CD4-positive, alpha-beta memory T cell (primary cell): ENCODE data around the gene ZFYVE28. TPM values are rescaled to one million over a fixed set of nuclear protein-coding genes. Genes with fewer than 3 reads are reported as not detected.
"Not testable (repeated sequence)": the region's sequence is repeated elsewhere in the genome, so short reads cannot be mapped to it uniquely, and the experiment has no call there.

Source experiments
- CTCF ChIA-PET: fragments of 350-600 bp; sonication (Branson Sonifier 250); formaldehyde crosslinking; loops from one replicate; lab custom pipeline; 2021; ENCODE audit warnings: inconsistent platforms; ENCODE audit not compliant: partially characterized antibody; lab: Charles Lee
- POLR2A ChIA-PET: fragments of 350-600 bp; sonication (Branson Sonifier 250); formaldehyde crosslinking; loops from one replicate; lab custom pipeline; 2021; ENCODE audit not compliant: partially characterized antibody; lab: Charles Lee
- DNase-seq, 5 donors: peaks; one replicate each; pipeline versions ENCODE4 v3.0.0 to v3.0.0-alpha.2; 2020 to 2022; ENCODE audit warnings: mixed read lengths in 1 of 5
- H3K27ac ChIP-seq: one replicate; pipeline ENCODE4 v1.7.0; 2013; ENCODE audit warnings: low read depth, low read length
- H3K27me3 ChIP-seq: 2 replicates; pipeline ENCODE4 v1.7.0; 2013; ENCODE audit warnings: mild to moderate bottlenecking, low read length, moderate library complexity; ENCODE audit not compliant: insufficient read depth
- H3K36me3 ChIP-seq: 2 replicates; pipeline ENCODE4 v1.7.0; 2013; ENCODE audit warnings: mild to moderate bottlenecking, low read length, moderate library complexity; ENCODE audit not compliant: insufficient read depth
- H3K4me1 ChIP-seq: 2 replicates; pipeline ENCODE4 v1.7.0; 2013; ENCODE audit warnings: mild to moderate bottlenecking, low read length, moderate library complexity; ENCODE audit not compliant: insufficient read depth
- H3K4me3 ChIP-seq, 2 donors: one replicate each; pipeline ENCODE4 v1.7.0; 2013; ENCODE audit warnings: low read length in 2 of 2, mild to moderate bottlenecking in 1 of 2
- H3K9me3 ChIP-seq, 2 donors: one replicate each; pipeline ENCODE4 v1.7.0; 2013; ENCODE audit warnings: low read length in 2 of 2, control low read depth in 1 of 2; ENCODE audit not compliant: control insufficient read depth in 1 of 2
- H3K27ac Mint-ChIP-seq, 7 donors: one replicate each; pipeline ENCODE4 v1.8.0; 2020 to 2021; ENCODE audit warnings: mixed read lengths in 7 of 7, mild to moderate bottlenecking in 6 of 7, inconsistent platforms in 3 of 7, moderate library complexity in 3 of 7
- H3K27me3 Mint-ChIP-seq, 2 donors: one replicate each; pipeline ENCODE4 v1.8.0; 2020 to 2021; ENCODE audit warnings: mixed read lengths in 2 of 2
- H3K36me3 Mint-ChIP-seq, 2 donors: one replicate each; pipeline ENCODE4 v1.8.0; 2020 to 2021; ENCODE audit warnings: mixed read lengths in 2 of 2, inconsistent platforms in 1 of 2, mild to moderate bottlenecking in 1 of 2
- H3K4me1 Mint-ChIP-seq, 4 donors: one replicate each; pipeline ENCODE4 v1.8.0; 2020 to 2021; ENCODE audit warnings: mixed read lengths in 4 of 4, mild to moderate bottlenecking in 1 of 4
- H3K4me3 Mint-ChIP-seq, 8 donors: one replicate each; pipeline ENCODE4 v1.8.0; 2020 to 2021; ENCODE audit warnings: mixed read lengths in 8 of 8, mild to moderate bottlenecking in 7 of 8, moderate library complexity in 6 of 8, inconsistent platforms in 3 of 8
- H3K9me3 Mint-ChIP-seq, 8 donors: one replicate each; pipeline ENCODE4 v1.8.0; 2020 to 2021; ENCODE audit warnings: mixed read lengths in 8 of 8, mild to moderate bottlenecking in 5 of 8, inconsistent platforms in 3 of 8, moderate library complexity in 1 of 8
- intact Hi-C: fragments of 100-400 bp; cut with micrococcal nuclease; formaldehyde crosslinking; loops from one replicate; pipeline ENCODE4 v1.15.1; 2023
- polyA plus RNA-seq, 2 donors: library from polyadenylated mRNA; unstranded; fragments of 300-500 nt; fragmentation: Illumina TruSeq; gene quantifications; one replicate each; pipeline ENCODE4 v1.2.3, GENCODE V29; 2021
- total RNA-seq, 2 experiments: library from RNA; stranded (reverse); gene quantifications; one replicate each; pipeline ENCODE4 v1.2.3, GENCODE V29; 2021

Gene ZFYVE28
- total and polyA plus RNA-seq, 4 experiments from 2014 or later = 13.1 to 31.8 (median 23.8) TPM

DNA sequence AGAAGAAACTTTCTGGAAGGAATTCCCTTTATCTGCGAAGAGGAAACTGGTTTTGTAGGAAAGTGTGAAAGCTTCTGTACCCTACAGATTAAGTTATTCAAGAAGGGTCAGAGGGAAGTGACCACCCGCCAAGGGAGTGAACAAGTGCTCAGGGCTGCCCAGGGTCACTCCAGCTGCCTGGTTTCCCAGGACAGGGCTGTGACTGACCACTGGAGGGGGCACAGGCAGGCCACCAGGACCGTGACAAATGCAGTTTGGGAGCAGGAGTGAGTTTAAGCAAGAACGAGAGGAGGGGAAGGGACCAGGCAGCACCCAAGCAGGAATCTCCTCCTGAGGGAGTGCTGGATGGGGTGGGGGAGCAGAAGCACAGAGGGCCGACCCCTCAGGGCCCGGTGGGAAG is 34.2 kb downstream of the ZFYVE28 start:
- Mint-ChIP-seq H3K27me3 (no peaks in the 10 kb centered on the region), H3K27ac (peak overlapping the region in 3 of 7 donors; percentile 5 to 87 (median 50)), H3K4me1 (peaks cover 17 to 37% (median 26%) of the 10 kb centered on the region in 4 donors), H3K4me3 (no peak overlapping the region), H3K36me3 (peaks cover 7 to 18% of the 10 kb centered on the region in 2 donors), H3K9me3 (no peaks in the 10 kb centered on the region)
- Histone ChIP-seq H3K27me3 (no peaks in the 10 kb centered on the region), H3K36me3 (no peaks in the 10 kb centered on the region), H3K4me1 (peaks cover 10% of the 10 kb centered on the region), H3K27ac (no peak overlapping the region), H3K4me3 (no peak overlapping the region), H3K9me3 (no peaks in the 10 kb centered on the region)
- intact Hi-C loops = no loop called here
- ChIA-PET POLR2A (no interaction called here), CTCF (no interaction called here)
- DNase-seq = no peak

DNA sequence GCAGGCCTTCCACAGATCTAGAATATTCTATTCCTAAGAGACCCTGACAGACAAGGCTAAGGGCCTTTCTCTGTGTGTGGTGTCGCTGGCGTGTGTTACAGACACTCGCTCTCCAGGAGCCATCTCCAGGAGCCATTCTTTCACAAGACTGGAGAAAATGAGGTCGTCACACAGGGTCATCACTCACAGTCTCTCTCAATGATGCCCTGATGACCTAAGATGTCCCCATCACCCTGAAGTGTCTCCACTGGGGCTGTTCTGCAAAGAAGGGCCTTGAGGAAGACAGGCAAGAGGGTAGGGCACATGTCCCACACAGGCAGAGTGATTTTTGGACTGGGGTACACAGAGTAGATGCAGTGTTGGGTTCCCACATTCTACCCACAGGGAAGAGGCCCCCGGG is 34.7 kb downstream of the ZFYVE28 start:
- H3K36me3 Mint-ChIP-seq = peaks cover 7 to 18% of the 10 kb centered on the region in 2 donors
- intact Hi-C loops = no loop called here
- Histone ChIP-seq H3K9me3 (no peaks in the 10 kb centered on the region), H3K27ac (no peak overlapping the region), H3K27me3 (no peaks in the 10 kb centered on the region), H3K4me1 (peaks cover 6% of the 10 kb centered on the region), H3K36me3 (no peaks in the 10 kb centered on the region), H3K4me3 (no peak overlapping the region)
- peaks cover 17 to 32% (median 24%) of the 10 kb centered on the region in 4 donors for H3K4me1 Mint-ChIP-seq
- H3K27me3 Mint-ChIP-seq = no peaks in the 10 kb centered on the region
- H3K9me3 Mint-ChIP-seq = no peaks in the 10 kb centered on the region
- peak overlapping the region in 3 of 7 donors; percentile 2 to 44 (median 23) for H3K27ac Mint-ChIP-seq
- POLR2A ChIA-PET = no interaction called here
- no peak for DNase-seq
- H3K4me3 Mint-ChIP-seq = no peak overlapping the region
- CTCF ChIA-PET = no interaction called here

GRCh38 chr4:2383220-2383631 is 35.2 kb downstream of the ZFYVE28 start:
- H3K27me3 Mint-ChIP-seq, H3K9me3 Mint-ChIP-seq, CTCF ChIA-PET, H3K4me3 ChIP-seq, H3K27me3 ChIP-seq, H3K9me3 ChIP-seq, H3K4me3 Mint-ChIP-seq, H3K36me3 ChIP-seq, DNase-seq, H3K27ac ChIP-seq, intact Hi-C loops, POLR2A ChIA-PET, H3K4me1 ChIP-seq: not testable (repeated sequence)
- peak overlapping the region in 2 of 7 donors; percentile 2 to 44 for H3K27ac Mint-ChIP-seq
- peaks cover 7 to 18% of the 10 kb centered on the region in 2 donors for H3K36me3 Mint-ChIP-seq
- peaks cover 17 to 31% (median 22%) of the 10 kb centered on the region in 4 donors for H3K4me1 Mint-ChIP-seq

DNA sequence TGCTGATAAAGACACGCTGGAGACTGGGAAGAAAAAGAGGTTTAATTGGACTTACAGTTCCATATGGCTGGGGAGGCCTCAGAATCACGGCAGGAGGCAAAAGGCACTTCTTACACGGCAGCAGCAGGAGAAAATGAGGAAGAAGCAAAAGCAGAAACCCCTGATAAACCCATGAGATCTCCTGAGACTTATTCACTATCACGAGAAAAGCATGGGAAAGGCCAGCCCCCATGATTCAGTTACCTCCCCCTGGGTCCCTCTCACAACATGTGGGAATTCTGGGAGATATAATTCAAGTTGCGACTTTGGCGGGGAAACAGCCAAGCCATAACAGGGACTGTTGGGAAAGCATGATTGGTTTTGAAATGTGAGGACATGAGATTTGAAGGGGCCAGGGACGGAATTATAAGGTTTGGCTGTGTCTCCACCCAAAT is 35.7 kb downstream of the ZFYVE28 start:
- H3K4me1 ChIP-seq, H3K36me3 ChIP-seq, H3K9me3 Mint-ChIP-seq, H3K4me3 ChIP-seq, H3K27me3 ChIP-seq, intact Hi-C loops, H3K4me3 Mint-ChIP-seq, H3K27me3 Mint-ChIP-seq, H3K27ac ChIP-seq, DNase-seq, POLR2A ChIA-PET, H3K9me3 ChIP-seq: not testable (repeated sequence)
- Mint-ChIP-seq H3K4me1 (peaks cover 17 to 28% (median 21%) of the 10 kb centered on the region in 4 donors), H3K36me3 (peaks cover 7 to 18% of the 10 kb centered on the region in 2 donors), H3K27ac (peak overlapping the region in 3 of 7 donors; percentile 43 to 63 (median 44))
- CTCF ChIA-PET = interaction anchor here (1.0 kb wide), 1 partner anchor 22 kb away, joined by 3 read pairs; no protein-coding TSS in a partner anchor

DNA sequence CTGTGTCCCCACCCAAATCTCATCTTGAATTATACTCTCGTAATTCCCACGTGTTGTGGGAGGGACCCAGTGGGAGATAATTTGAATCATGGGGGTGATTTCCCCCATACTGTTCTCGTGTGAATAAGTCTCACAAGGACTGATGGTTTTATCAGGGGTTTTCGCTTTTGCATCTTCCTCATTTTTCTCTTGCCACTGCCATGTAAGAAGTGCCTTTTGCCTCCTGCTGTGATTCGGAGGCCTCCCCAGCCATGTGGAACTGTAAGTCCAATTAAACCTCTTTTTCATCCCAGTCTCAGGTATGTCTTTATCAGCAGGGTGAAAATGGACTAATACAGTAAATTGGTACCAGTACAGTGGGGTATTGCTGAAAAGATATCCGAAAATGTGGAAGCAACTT is 37.9 kb downstream of the ZFYVE28 start:
- H3K4me3 Mint-ChIP-seq, CTCF ChIA-PET, H3K27ac ChIP-seq, H3K27me3 Mint-ChIP-seq, H3K9me3 Mint-ChIP-seq, H3K27me3 ChIP-seq, intact Hi-C loops, H3K9me3 ChIP-seq, H3K4me1 ChIP-seq, H3K4me3 ChIP-seq, POLR2A ChIA-PET, DNase-seq, H3K36me3 ChIP-seq: not testable (repeated sequence)
- Mint-ChIP-seq H3K4me1 (peaks cover 18 to 28% (median 23%) of the 10 kb centered on the region in 4 donors), H3K36me3 (peaks cover 10 to 18% of the 10 kb centered on the region in 2 donors), H3K27ac (peak overlapping the region; percentile 11 to 59 (median 38))

DNA sequence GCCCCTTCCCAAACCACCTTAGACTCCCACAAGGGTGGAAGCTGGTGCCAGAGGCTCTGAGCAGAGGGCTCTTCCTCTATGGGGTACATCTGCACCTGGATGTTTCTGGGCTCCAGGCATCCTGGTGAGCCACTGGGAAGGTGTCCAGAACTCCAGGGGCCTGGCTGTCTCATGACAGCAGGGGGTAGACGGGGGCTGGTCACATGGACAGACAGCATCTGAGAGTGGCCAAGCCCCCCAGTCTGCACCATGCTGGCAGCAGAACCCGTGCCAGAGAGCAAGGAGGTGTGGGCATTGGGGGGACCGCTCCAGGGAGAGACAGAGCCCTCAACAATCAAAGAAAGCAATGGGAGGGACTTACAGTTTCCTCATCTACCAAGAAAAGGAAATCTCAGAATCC is 39.5 kb downstream of the ZFYVE28 start:
- POLR2A ChIA-PET = no interaction called here
- Histone ChIP-seq H3K4me1 (no peaks in the 10 kb centered on the region), H3K36me3 (no peaks in the 10 kb centered on the region), H3K27ac (no peak overlapping the region), H3K9me3 (no peaks in the 10 kb centered on the region), H3K27me3 (no peaks in the 10 kb centered on the region), H3K4me3 (no peak overlapping the region)
- no peak for DNase-seq
- Mint-ChIP-seq H3K4me3 (no peak overlapping the region), H3K27ac (peak overlapping the region in 4 of 7 donors; percentile 6 to 71 (median 58)), H3K4me1 (peaks cover 20 to 25% (median 23%) of the 10 kb centered on the region in 4 donors), H3K27me3 (no peaks in the 10 kb centered on the region), H3K9me3 (no peaks in the 10 kb centered on the region), H3K36me3 (peaks cover 12 to 20% of the 10 kb centered on the region in 2 donors)
- intact Hi-C loops = no loop called here
- CTCF ChIA-PET = no interaction called here

- no peak overlapping the region for H3K4me3 Mint-ChIP-seq
- no peaks in the 10 kb centered on the region for H3K9me3 Mint-ChIP-seq
- H3K4me1 Mint-ChIP-seq = peaks cover 16 to 25% (median 22%) of the 10 kb centered on the region in 4 donors
- ChIA-PET CTCF (no interaction called here), POLR2A (no interaction called here)
- no peak for DNase-seq
- H3K4me1 ChIP-seq = no peaks in the 10 kb centered on the region
- no peaks in the 10 kb centered on the region for H3K9me3 ChIP-seq
- intact Hi-C loops = no loop called here
- no peaks in the 10 kb centered on the region for H3K27me3 ChIP-seq
- no peaks in the 10 kb centered on the region for H3K36me3 ChIP-seq
- H3K27ac ChIP-seq = no peak overlapping the region
- H3K27ac Mint-ChIP-seq = peak overlapping the region in 6 of 7 donors; percentile 1 to 71 (median 24)
- H3K36me3 Mint-ChIP-seq = peaks cover 17 to 21% of the 10 kb centered on the region in 2 donors
- H3K27me3 Mint-ChIP-seq = no peaks in the 10 kb centered on the region
- no peak overlapping the region for H3K4me3 ChIP-seq
These were observed 40.0 kb downstream of the ZFYVE28 start for GRCh38 chr4:2378401-2378800.
